ENCODE results near the gene MT2A. TPM values are rescaled to one million over a fixed set of nuclear protein-coding genes. Genes with fewer than 3 reads are reported as not detected.

MT2A gene
- total and polyA plus RNA-seq, 10 of the 15 experiments (the other 5 are each of a cell fraction or from before 2014, with no cell fraction given) = 7.3 to 271 (median 53.5) TPM

DNA sequence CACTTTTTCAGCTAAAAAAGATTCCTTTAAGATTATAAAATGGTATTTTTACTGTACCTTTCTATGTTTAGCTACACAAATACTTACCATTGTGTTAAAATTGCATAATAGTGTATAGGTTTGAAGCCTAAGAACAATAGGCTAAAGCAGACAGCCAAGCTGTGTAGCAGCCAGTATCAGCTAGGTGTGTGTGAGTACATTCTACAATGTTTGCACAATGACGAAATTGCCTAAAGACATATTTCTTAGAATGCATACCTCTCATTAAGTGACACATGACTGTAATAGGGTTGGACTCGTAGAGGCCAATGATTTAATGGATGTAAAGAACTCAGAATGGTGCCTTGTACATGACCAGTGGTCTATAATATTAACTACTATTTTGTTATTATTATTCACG is 41.4 kb downstream of the MT2A start:
- Histone ChIP-seq H3K4me1 (ENCODE audit: control insufficient read depth, insufficient read depth, low read length) (no peaks in the 10 kb centered on the region), H3K9me3 (replicated peaks; ENCODE audit: control insufficient read depth, insufficient read depth, low read length) (no peaks in the 10 kb centered on the region), H4K20me1 (ENCODE audit: control insufficient read depth, insufficient read depth) (no peaks in the 10 kb centered on the region), H3K27me3 (replicated peaks in 1 of 2; ENCODE audit: control insufficient read depth in 2 of 2, insufficient read depth in 2 of 2, low read length in 1 of 2) (peaks cover 8 to 14% of the 10 kb centered on the region in 2 experiments), H3K79me2 (ENCODE audit: control insufficient read depth, insufficient read depth, low read length) (no peaks in the 10 kb centered on the region), H3K27ac (ENCODE audit: control insufficient read depth, insufficient read depth) (no peak overlapping the region), H3K4me2 (ENCODE audit: control insufficient read depth, insufficient read depth) (no peak overlapping the region), H3K9ac (ENCODE audit: control insufficient read depth, insufficient read depth, low read length) (no peak overlapping the region), H3K36me3 (ENCODE audit: control insufficient read depth in 2 of 2, insufficient read depth in 2 of 2, low read length in 1 of 2) (no peaks in the 10 kb centered on the region), H2AFZ (ENCODE audit: control insufficient read depth, low read depth, low read length) (no peak overlapping the region), H3K4me3 (no peak overlapping the region)
- in situ Hi-C loops (cut with MboI) = no loop called here
- POLR2A ChIA-PET = interaction anchor here (0.6 kb wide), 1 partner anchor 24 kb away, joined by 3 read pairs; the partner anchor contains the start of gene MT1E
- no peak for ATAC-seq
- 17% methylated on average over 3 of the region's 3 CpGs for WGBS (ENCODE audit: insufficient coverage, insufficient replicate concordance, low lambda C conversion rate, missing lambda C conversion rate)
- CTCF ChIA-PET = interaction anchor here (0.6 kb wide), 1 partner anchor 51 kb away, joined by 3 read pairs; no protein-coding TSS in a partner anchor
- DNase-seq (ENCODE audit: low read depth, low spot score) = no peak
- intact Hi-C loops (cut with micrococcal nuclease; ENCODE audit: unreplicated experiment) = no loop called here
- SMC1A ChIA-PET (ENCODE audit: uncharacterized antibody, unreplicated experiment) = no interaction called here
- BruUV-seq (replicated peaks) = no TSS peak
- TF ChIP-seq HDAC6 (IDR thresholded peaks at IDR 0.05; ENCODE audit: unreplicated experiment) (no peak), FOXM1 (IDR thresholded peaks at IDR 0.05; ENCODE audit: low read depth, low read length) (no peak), PAX8 (IDR thresholded peaks at IDR 0.05) (no peak), EP300 (IDR thresholded peaks at IDR 0.05; ENCODE audit: borderline replicate concordance in 1 of 2, control insufficient read depth in 1 of 2, low read depth in 2 of 2, low read length in 2 of 2) (no peak)
- TF ChIP-seq, protein P1, sequence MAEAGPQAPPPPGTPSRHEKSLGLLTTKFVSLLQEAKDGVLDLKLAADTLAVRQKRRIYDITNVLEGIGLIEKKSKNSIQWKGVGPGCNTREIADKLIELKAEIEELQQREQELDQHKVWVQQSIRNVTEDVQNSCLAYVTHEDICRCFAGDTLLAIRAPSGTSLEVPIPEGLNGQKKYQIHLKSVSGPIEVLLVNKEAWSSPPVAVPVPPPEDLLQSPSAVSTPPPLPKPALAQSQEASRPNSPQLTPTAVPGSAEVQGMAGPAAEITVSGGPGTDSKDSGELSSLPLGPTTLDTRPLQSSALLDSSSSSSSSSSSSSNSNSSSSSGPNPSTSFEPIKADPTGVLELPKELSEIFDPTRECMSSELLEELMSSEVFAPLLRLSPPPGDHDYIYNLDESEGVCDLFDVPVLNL (IDR thresholded peaks at IDR 0.05; ENCODE audit: low read depth, low read length) = no peak
- TF ChIP-seq, protein P2, sequence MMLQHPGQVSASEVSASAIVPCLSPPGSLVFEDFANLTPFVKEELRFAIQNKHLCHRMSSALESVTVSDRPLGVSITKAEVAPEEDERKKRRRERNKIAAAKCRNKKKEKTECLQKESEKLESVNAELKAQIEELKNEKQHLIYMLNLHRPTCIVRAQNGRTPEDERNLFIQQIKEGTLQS (IDR thresholded peaks at IDR 0.05; ENCODE audit: borderline replicate concordance, extremely low read depth, low read depth, low read length) = no peak
- no peak for FAIRE-seq
- RAD21 ChIA-PET (ENCODE audit: unreplicated experiment) = no interaction called here

All from GM12878 (cell line).